GM19463 (cell line): Measurements from ENCODE around the gene GTSE1.

Experiments used
- ATAC-seq: cut with Tn5 transposase; IDR thresholded peaks from one replicate; pipeline ENCODE4 v1.9.1; 2021; ENCODE audit warnings: mild to moderate bottlenecking, moderate library complexity; ENCODE audit not compliant: unreplicated experiment

GTSE1 gene

DNA sequence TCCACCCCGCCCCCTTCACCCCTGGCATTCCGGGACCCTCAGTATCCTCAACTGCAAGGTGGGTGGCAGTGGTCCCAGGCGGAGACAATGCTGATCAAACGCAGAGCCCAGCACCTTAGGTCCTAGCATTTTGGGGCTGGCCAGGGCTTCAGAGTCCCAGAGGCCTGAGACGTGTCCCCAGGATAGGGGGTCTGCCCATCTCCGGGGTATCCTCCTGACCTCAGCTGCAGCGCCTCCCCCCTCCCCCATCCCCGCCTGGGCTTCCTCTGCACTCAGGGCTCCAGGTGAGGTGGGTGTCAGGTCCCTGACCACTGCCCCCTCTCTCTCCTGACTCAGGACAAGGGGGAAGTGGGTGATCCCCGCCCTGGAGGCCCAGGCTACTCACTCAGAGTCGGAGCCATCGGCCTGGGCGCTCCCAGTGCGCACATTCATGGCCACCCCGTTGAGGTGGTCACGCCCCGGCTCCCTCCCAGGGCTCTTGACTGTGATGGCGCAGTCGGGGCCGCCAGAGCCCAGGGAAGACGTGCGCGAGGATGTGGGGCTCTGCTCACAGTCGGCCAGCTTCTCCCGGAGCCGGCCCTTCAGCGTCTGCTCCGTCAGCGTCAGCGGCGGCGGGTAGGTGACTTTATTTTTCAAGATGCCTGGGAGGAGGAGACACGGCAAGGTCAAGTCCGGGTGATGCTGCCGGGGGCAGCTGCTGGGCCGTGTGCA is 67.1 kb downstream of the GTSE1 start:
- ATAC-seq, result no peak

DNA sequence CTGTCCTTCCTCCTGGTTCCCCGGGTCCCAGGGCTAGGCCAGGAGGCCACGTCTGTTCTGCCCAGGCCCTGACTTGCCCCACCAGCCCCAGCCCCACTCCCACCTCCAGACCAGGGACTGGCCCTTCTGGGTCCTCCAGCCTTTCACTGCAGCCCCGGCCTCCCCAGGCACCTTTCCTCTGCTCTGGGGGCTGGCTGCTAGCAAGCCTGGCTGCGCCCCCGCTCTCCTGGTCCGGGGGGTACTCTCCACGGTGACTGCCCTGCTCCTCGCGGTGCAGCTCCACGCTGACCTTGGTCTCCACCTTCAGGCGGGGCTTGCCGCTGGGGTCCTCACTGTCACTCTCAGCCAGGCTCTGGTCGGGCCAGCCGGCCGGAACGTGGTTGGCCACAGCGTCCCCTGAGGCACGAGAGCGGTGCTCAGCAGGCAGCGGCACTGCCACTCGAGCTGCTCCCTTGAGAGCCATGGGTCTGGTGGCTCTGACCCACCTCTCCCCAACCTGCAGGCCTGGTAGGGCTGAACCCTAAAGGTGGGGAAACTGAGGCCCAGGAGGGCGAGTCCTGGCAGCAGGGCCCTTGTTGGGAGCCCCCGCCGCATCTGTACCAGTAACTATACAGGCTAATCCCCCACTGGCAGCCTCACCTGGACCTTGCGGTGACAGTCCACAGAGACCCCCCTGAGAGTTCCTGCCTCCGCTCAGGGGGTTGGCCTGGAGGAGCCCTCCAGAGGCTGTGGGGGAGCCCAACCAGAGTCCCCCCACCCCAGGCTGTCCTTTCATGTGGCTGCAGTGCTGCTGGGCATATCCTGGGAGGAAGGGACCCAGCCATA is 67.9 kb downstream of the GTSE1 start:
- no peak for ATAC-seq

DNA sequence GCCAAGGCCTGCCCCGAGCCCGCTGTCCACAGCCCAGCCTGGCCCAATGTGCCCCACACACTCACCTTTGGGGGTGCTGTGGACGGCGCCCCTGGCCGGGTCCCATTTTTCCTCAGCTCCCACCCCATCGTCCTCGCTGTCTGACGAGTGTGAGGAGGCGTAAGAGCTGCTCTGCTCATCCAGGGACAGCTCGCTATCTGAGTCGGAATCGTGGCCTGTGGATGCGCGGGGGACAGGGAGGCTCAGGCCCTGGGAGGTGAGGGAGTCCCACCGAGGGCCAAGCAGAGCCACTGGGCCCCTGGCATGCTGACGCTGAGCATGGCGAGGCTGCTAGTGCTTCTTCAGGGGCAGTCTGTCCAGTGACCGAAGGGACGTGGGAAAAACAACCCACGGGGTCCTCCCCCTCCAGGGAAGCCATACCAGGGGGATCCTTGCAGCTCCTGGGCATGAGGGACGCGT is 68.5 kb downstream of the GTSE1 start:
- ATAC-seq, result no peak

DNA sequence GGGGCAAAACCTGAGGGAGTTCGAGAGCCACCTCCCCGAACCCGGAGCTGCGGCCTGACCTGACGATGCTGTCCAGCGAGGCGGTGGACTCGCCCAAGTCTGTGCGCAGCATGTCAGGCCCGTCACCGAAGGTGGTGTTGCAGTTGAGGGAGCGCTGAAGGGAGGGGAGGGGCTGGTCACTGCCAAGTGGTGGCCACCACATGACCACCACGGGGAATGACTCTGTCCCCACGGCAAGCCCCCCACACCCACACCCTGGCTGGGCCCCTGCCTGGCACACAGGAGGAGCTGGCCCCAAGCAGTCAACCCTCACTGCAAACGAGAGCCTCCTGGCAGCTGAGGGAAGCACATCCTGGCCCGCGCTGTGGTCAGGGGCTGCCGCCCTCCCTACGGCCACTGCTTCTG is 69.7 kb downstream of the GTSE1 start:
- no peak for ATAC-seq

DNA sequence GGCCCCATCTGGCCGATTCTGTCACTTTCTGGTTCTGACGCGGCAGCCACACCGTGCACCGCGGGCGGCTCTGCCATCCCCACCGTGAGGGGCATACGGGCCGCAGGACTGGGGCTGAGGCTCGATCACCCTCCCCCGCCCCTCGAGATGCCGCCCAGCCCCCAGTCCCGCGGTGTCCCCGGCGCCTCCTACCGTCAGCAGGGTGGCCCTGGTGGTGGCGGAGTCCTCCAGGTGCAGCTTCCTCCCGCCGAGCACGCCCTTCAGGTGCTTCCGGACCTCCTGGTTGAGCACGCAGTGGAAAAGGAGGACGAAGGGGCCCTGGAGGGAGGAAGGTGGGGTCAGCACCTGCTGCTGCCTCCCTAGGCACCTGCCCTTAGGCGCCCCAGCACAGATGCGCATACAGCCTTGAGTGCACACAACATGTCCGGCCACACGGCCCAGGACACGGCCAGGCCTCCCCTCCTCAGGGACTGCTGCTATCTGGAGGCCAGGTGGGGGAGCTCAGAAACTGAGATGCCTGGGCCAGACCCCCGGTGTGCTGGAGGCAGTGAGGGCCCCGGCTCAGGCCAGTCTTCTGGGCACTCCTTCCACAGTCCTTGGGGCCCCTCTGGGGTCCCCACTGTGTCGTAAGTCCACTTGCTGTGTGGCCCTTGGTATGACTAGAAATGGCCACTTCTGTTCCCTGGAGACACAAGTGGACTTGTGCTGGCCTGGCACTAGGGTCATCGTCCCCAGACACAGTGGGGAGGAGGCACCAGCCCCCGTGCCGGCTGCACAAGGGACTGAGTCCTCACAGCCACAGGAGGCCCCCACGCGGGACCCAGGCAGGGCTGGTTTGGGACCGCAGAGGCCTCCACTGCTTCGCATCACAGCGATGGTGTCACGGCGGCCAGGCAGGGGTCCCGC is 70.4 kb downstream of the GTSE1 start:
- no peak for ATAC-seq

DNA sequence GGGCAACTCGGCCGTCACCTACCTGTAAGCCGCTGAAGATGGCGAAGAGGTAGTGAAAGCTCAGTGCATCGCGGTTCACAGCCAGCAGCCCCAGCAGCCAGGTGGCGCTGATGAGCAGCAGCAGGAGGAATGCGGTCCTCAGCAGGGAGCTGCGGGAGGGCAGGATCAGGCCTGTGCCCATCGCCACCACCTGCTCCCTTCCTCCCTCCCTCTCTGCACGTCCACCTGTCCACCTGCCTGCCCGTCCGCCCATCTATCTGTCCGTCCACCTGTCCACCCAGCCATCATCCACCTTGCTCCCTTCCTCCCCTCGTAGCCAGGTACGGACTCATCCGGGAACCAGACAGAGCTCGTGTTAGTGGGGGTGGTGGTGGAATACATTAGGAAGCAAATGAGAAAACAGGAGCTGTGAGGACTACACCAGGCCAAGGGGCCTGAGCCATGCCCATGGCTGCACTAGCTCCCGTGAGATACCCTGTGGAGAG is 71.1 kb downstream of the GTSE1 start:
- no peak for ATAC-seq

DNA sequence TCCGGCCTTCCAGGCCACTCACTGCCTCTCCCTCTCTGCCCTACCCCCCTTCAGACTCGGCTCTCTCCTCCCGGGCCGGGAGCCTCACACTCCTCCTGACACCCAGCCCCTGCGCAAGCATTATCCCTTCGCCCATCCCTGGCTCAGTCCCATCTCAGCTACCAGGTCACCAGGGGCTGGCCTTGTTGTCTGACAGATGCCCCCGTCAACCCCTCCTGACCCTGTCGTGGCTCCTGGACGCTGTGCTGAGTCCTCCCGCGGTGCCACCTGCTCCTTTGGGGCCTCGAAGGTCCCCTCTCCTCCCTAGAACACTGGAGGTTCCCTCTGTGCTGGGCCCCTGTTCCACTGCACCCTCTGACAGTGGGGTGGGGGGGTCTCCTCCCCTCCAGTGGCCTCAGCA is 71.8 kb downstream of the GTSE1 start:
- ATAC-seq, result no peak

DNA sequence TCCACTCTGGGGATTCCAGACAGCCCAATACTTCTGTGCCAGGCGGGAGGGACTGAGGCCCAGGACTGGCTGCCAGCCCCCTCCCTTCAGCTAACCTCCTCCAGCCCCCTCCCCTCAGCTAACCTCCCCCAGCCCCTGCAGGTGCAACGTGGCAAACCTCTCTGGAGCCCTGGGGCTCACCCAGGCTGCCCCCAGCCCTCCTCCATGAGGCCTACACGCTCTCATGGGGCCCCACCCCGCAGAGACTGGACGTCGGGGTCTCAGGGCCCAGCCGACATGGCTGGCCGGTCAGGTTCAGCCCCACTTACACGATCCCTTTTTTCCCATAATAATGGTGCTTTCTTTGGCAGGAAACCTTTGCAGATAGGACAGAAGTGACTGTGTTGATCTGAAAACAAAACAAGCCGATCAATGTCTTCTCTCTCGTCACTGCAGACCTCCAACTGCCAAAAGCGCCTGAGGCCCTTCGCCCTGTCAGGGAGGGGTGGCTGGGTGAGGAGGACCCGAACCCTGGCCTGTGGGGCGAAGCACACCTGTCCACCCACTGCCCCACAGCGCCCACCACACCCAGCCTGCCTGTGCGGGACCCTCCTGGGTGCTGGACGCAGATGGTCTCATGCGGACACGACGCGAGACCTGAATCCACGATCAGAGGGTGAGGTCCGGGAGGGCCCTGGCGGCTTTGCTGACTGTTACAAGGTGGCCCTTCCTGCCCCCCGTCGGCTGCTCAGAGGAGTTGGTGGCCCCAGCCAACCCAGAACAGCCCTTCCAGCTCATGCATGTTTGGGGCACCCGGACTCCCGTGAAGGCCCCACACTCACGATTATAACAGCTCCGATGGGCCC is 72.4 kb downstream of the GTSE1 start:
- no peak for ATAC-seq

DNA sequence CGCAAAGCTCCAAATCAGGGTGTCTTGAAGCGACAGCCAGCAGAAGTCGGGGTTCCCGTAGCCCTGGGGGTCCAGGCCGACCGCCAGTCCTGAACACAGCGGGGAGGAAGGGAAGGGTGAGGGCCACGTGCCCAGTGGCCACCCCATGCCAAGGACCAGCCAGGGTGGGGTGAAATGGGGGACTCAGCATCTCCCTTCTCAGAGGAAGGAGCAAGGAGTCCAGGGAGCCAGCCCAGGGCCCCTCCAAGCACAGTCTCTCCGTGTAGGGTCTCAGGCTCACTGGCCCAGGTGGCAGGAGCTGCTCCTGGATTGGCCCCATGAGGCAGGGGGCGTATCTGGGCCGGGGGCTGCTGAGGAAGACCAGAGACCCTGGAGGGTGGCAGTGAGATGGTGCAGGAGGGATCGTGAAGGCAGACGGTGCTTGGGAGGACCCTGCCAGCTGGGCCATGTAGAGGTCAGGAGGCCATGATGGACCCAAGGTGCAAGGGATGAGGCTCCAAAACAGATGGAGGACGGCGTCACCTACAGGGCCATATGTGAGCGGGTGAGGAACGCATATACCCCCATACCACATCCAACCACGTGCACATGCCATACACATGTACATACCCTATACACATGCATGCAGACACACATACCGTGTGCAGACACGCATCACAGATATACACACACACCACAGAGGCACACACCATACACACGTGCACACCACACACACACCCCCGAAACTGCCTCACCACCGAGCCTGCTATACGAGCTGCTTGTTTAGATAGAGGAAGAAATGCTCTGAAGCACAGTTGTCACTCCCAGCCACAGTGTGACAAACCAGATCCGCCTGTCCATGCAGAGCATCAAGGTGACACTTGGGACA is 73.3 kb downstream of the GTSE1 start:
- ATAC-seq, result no peak

DNA sequence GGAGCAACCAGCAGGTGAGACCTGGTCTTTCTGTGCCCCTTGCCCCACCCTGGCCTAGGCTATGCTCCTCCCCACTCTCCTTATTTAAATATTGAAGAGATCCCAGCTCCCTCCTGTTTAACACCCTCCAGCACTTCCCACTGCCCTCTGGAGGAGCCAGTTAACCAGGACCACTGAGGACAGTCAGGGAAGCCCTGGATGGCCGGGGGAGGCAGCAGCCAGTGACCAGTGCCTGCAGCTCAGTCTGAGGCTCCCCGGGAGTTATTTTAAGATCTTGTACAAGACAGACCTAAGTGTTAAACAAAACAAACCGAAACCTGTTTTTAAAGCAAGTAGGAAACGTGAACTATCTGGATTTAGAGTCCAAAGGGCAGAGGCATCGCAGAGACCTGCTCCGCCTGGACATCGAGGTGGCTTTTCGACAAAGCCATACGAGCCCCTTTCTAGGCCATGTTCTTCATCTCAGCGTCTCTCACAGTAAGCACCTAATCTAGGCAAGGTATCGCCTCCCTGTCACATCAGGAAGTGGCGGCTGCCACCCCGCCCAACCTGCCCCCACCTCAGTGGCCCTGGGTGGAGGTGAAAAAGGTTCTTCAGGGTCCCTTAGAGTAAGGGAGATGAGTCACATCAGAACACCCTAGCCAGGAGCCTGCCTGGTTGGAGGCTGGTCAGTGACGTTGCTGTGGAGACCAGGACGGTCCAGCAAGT is 74.1 kb downstream of the GTSE1 start:
- ATAC-seq, result no peak

DNA sequence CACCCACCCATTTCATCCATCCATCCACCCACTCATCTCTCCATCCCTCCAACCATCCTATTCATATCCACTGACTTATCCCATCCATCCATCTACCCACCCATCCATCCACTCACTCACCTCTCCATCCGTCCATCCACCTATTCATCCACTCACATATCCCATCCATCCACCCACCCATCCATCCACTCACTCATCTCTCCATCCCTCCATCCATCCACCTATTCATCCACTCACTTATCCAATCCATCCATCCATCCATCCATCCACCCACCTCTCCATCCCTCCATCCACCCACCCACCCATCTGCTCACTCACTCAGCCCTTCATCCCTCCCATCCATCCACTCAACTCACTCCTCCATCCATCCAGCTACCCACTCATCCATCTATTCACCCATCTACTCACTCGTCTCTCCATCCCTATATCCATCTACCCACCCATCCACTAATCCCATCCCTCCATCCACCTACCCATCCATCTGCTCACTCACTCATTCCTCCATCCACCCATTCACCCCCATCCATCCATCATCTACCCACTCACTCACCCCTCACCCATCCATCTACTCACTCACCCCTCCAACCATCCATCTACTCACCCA is 75.1 kb downstream of the GTSE1 start:
- ATAC-seq, result no peak

DNA sequence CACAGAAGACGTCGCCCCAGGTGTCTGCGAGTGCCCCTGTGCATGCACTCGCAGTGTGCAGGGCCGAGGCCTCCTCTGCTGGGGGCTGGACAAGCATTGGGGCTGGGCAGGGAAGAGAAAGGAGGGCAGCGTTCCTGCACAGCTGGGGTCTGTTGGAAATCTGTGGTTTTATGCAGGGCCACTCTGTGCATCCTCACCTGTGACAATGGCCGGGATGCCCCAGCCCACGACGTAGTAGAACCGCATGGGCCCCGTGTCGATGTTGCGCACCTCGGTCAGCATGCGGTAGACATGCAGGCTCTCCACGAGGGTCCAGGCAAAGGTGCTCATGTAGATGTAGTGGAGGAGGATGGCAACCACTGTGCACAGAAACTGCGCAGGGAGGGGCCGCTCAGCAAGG is 76.0 kb downstream of the GTSE1 start:
- no peak for ATAC-seq

DNA sequence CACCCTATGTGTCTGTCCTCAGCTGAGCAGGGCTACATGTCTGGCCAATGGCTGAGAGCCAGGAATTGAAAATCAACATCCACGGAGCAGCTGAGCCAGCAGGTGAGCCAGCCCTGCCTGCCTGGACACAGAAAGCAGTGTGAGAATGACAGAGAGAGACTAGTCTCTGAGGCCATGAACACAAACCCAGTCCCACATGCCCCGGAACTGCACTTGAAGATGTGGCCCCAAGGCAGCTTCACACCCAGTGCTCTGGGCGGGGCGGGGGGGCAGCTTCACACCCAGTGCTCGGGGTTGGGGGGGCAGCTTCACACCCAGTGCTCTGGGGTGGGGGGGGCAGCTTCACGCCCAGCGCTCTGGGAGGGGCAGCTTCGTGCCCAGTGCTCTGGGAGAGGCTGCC is 76.5 kb downstream of the GTSE1 start:
- no peak for ATAC-seq

DNA sequence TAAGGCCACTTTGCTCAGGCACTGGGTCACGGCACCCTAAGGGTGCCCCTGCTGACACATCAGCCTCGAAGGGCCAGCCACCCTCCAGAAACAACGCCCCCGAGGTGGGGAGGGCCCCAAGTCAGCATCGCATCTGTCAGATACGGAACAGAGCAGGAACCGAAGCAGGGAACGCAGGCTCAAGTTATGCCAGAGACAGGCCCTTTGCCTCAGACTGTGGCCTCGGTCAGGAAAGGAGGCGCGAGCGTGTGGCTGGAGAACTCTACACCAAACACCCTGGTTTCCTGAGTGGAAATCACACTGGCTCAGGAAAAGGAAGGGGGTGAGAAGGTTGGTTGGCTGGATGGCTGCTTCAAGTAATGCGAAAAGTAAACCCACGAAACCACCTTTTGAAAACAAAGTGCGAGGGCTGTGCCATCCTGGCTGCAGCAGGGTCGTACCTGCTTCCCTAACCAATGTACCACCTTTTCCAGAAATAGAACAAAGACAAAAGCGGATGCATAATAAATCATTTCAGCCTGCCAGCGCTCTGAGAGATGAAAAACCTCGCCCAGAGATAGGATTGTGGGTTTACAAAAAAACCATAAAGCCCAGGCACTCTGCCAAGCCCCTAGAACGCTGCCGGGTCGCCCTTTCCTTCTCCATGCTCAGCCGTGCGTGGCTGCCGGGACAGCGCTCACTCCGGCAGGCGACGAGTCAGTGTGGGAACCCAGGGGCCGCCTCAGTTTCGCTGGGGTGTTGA is 77.4 kb downstream of the GTSE1 start:
- ATAC-seq, result no peak

DNA sequence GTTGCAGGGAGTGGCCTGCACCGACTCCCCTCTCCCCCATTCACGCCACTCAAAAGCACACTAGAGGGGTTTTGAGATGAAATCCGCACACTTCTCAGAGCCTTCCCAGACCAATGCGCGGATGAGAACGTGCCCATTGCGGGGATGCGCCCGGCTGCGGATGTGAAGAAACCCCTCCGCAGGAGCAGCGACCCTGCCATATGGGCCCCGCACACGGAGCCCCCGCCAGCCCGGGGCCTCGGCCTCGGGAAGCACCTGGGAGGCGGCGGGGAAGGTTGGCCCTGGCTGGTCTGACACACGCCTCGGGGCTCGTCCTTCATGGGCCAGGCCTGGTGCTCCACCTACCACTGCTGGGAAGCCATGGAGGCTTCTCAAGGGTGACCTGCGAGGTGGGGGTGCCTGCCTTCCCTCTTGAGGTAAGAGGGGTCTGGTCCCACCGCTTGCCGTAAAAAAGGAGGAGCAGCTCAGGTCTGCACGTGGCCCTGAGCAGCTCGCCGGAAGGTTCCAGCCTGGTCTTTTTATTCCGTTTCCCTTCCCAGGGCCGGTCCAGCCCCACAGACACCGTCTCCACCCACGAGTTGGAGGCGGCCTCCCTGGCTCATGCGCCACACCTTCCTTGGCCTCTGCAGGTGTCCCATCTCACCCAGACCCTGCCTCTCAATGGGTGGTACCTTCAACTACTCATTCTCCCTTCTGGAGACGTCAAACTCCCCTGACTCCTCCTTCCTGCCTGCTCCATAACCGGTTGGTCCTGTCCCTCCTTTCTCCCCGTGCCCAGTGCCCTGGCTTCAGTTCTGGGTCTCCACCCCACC is 78.2 kb downstream of the GTSE1 start:
- no peak for ATAC-seq

DNA sequence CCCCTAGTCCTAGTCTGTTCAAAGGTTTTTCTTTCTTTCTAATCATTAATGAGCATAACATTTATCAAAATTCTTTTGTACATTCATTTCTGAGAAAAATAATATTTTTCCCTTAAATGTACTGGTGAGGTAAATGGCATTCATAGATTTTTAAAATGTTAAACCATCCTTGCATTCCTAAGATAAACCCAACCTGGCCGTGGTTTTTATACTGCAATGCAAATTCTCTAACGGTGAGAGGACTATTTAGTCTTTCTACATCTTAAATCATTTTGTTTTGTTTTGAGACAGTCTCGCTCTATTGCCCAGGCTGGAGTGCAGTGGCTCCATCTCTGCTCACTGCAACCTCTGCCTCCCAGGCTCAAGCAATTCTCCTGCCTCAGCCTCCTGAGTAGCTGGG is 79.4 kb downstream of the GTSE1 start:
- ATAC-seq, result no peak
